ENCODE measurements around the gene MKKS. TPM values are rescaled to one million over a fixed set of nuclear protein-coding genes. Genes with fewer than 3 reads are reported as not detected.

Gene MKKS
- polyA plus RNA-seq, 1 of the 3 experiments (the other 2 are of a cell fraction): 10.1 TPM

DNA sequence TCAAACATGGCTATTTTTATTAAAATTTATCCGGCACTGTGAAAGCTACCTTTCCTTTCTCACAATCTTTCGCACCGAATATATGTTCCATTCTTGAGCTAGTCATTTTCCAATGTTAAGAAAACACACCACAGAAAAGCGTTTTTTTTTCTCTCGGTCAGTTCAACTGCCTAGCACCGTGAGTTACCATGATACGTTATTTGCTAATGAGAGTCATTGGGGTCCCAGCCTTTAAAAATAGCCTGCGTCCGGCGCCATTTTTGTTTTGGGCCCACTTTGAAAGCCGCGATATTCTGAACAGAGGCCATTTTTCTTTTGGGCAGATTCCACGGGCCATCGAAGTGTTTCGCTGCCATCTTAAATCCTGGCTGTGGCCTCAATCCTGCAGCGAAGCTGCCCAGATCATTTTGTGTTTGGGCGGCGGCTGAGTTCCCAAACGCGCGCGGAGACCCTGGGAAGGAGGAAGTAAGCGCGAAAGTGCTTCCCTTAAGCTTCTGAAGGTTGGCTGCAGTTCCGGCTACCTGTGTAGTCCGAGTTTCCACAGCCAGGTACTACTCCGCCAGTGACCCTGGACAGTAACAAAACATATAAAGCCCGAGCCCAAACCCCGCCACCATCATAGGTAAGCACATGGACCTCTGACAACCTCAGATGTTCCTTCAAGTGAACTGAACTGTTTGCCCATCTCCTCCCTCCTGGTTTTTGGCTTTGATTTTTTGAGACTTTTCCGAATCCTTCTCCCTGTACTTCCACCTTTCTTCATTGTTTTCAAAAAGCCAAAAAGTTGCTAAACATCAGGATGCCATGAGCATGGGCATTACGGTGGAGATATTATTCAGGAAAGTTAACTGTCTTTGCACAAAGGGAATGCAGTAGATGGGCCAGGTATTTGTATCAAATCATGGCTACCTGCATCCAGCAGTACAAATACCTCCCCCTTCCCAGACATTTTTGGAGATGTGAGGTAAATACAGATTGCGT is 1.1 kb upstream of the MKKS start, which contains the start of gene SLX4IP:
Gene SLX4IP (plus strand): TSS at position 474 of the 981 bp plus-strand sequence. CDS start 22,900 bp downstream, outside the sequence.
- ChIA-PET POLR2A (interaction anchor here (0.7 to 2.6 kb wide), 9 partner anchors 8 to 596 kb away, joined by 3 to 24 read pairs (median 3); partner anchors contain the start of gene SNAP25), CTCF (interaction anchor here (0.8 to 2.7 kb wide), 8 partner anchors 8 to 825 kb away, joined by 3 to 19 read pairs (median 4); no protein-coding TSS in a partner anchor)
- no peaks in the 10 kb centered on the region for H3K27me3 ChIP-seq (ENCODE audit: insufficient read depth)
- DNase-seq: peak; percentile 75
- H3K9me3 ChIP-seq: no peaks in the 10 kb centered on the region
- H3K79me2 ChIP-seq (ENCODE audit: insufficient read depth): peaks cover 69% of the 10 kb centered on the region
- peaks cover 6% of the 10 kb centered on the region for H3F3A ChIP-seq (replicated peaks; ENCODE audit: insufficient read depth)
- H2AFZ ChIP-seq (ENCODE audit: low read depth): peak within 1 kb of the TSS; percentile 81
- WGBS (ENCODE audit: low lambda C conversion rate): 2% methylated on average over 23 of the region's 32 CpGs
- H3K4me1 ChIP-seq (ENCODE audit: control insufficient read depth in 1 of 2, insufficient read depth in 2 of 2, low read depth in 1 of 2, low read length in 1 of 2): peaks cover 8 to 17% of the 10 kb centered on the region in 2 experiments; a peak in 3 of 4 replicates
- H3K36me3 ChIP-seq (replicated peaks in 1 of 2; ENCODE audit: control insufficient read depth in 1 of 2, insufficient read depth in 2 of 2, low read length in 1 of 2): peaks cover 0 to 17% of the 10 kb centered on the region in 2 experiments
- peak within 1 kb of the TSS; percentile 82 for H3K9ac ChIP-seq
- peak within 1 kb of the TSS; percentile 93 to 98 for H3K27ac ChIP-seq (ENCODE audit: low read depth in 2 of 2, low read length in 1 of 2)
- peak within 1 kb of the TSS; percentile 91 for H3K4me2 ChIP-seq
- H4K20me1 ChIP-seq (ENCODE audit: insufficient read depth): no peaks in the 10 kb centered on the region
- H3K4me3 ChIP-seq (ENCODE audit: low read depth in 2 of 2, low read length in 1 of 2): peak within 1 kb of the TSS; percentile 93 to 99
- H3K9me2 ChIP-seq: no peaks in the 10 kb centered on the region
- TF ChIP-seq GABPA (IDR thresholded peaks at IDR 0.05; ENCODE audit: low read depth) (peak; percentile 81), EP300 (IDR thresholded peaks at IDR 0.05; ENCODE audit: borderline replicate concordance in 1 of 2, low read depth in 1 of 2, low read length in 1 of 2) (no peak; a peak in 1 of 4 replicates), GATA2 (CRISPR knock-in tag; IDR thresholded peaks at IDR 0.05) (no peak), TCF12 (IDR thresholded peaks at IDR 0.05) (peak; percentile 51), NFIC (IDR thresholded peaks at IDR 0.05; ENCODE audit: borderline replicate concordance) (0 out of 2 replicates have a peak, but pooled peaks have one; percentile 20), RAD21 (IDR thresholded peaks at IDR 0.05; ENCODE audit: low read length) (no peak), TEAD4 (IDR thresholded peaks at IDR 0.05; ENCODE audit: borderline replicate concordance, insufficient read depth) (no peak), SMC3 (IDR thresholded peaks at IDR 0.05; ENCODE audit: low read depth, low read length) (no peak), FOXM1 (IDR thresholded peaks at IDR 0.05; ENCODE audit: low read depth) (peak; percentile 50; the same call in 1 of the 2 replicates), SIN3A (IDR thresholded peaks at IDR 0.05; ENCODE audit: borderline replicate concordance, low read depth, low read length) (peak; percentile 17; the same call in 1 of the 2 replicates), POLR2AphosphoS5 (IDR thresholded peaks at IDR 0.05; ENCODE audit: low read depth, low read length) (peak; percentile 75), RCOR1 (IDR thresholded peaks at IDR 0.05; ENCODE audit: low read length) (no peak), NRF1 (IDR thresholded peaks at IDR 0.05; ENCODE audit: low read depth, low read length) (no peak), FOSL2 (IDR thresholded peaks at IDR 0.05; ENCODE audit: borderline replicate concordance, low read depth) (no peak), MXI1 (IDR thresholded peaks at IDR 0.05; ENCODE audit: low read depth, low read length) (peak; percentile 61), RFX5 (IDR thresholded peaks at IDR 0.05; ENCODE audit: low read length) (0 out of 2 replicates have a peak, but pooled peaks have one; percentile 3), JUND (IDR thresholded peaks at IDR 0.05) (no peak), CHD2 (IDR thresholded peaks at IDR 0.05; ENCODE audit: low read length, partially characterized antibody) (peak; percentile 98)
- TF ChIP-seq, protein P1, sequence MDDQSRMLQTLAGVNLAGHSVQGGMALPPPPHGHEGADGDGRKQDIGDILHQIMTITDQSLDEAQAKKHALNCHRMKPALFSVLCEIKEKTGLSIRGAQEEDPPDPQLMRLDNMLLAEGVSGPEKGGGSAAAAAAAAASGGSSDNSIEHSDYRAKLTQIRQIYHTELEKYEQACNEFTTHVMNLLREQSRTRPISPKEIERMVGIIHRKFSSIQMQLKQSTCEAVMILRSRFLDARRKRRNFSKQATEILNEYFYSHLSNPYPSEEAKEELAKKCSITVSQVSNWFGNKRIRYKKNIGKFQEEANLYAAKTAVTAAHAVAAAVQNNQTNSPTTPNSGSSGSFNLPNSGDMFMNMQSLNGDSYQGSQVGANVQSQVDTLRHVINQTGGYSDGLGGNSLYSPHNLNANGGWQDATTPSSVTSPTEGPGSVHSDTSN (IDR thresholded peaks at IDR 0.05): no peak
- TF ChIP-seq, protein P2, sequence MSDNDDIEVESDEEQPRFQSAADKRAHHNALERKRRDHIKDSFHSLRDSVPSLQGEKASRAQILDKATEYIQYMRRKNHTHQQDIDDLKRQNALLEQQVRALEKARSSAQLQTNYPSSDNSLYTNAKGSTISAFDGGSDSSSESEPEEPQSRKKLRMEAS (IDR thresholded peaks at IDR 0.05; ENCODE audit: low read depth): peak; percentile 78
- TF ChIP-seq, protein P3, sequence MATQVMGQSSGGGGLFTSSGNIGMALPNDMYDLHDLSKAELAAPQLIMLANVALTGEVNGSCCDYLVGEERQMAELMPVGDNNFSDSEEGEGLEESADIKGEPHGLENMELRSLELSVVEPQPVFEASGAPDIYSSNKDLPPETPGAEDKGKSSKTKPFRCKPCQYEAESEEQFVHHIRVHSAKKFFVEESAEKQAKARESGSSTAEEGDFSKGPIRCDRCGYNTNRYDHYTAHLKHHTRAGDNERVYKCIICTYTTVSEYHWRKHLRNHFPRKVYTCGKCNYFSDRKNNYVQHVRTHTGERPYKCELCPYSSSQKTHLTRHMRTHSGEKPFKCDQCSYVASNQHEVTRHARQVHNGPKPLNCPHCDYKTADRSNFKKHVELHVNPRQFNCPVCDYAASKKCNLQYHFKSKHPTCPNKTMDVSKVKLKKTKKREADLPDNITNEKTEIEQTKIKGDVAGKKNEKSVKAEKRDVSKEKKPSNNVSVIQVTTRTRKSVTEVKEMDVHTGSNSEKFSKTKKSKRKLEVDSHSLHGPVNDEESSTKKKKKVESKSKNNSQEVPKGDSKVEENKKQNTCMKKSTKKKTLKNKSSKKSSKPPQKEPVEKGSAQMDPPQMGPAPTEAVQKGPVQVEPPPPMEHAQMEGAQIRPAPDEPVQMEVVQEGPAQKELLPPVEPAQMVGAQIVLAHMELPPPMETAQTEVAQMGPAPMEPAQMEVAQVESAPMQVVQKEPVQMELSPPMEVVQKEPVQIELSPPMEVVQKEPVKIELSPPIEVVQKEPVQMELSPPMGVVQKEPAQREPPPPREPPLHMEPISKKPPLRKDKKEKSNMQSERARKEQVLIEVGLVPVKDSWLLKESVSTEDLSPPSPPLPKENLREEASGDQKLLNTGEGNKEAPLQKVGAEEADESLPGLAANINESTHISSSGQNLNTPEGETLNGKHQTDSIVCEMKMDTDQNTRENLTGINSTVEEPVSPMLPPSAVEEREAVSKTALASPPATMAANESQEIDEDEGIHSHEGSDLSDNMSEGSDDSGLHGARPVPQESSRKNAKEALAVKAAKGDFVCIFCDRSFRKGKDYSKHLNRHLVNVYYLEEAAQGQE (IDR thresholded peaks at IDR 0.05; ENCODE audit: low read depth, low read length): no peak
- TF ChIP-seq, protein P4, sequence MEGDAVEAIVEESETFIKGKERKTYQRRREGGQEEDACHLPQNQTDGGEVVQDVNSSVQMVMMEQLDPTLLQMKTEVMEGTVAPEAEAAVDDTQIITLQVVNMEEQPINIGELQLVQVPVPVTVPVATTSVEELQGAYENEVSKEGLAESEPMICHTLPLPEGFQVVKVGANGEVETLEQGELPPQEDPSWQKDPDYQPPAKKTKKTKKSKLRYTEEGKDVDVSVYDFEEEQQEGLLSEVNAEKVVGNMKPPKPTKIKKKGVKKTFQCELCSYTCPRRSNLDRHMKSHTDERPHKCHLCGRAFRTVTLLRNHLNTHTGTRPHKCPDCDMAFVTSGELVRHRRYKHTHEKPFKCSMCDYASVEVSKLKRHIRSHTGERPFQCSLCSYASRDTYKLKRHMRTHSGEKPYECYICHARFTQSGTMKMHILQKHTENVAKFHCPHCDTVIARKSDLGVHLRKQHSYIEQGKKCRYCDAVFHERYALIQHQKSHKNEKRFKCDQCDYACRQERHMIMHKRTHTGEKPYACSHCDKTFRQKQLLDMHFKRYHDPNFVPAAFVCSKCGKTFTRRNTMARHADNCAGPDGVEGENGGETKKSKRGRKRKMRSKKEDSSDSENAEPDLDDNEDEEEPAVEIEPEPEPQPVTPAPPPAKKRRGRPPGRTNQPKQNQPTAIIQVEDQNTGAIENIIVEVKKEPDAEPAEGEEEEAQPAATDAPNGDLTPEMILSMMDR (IDR thresholded peaks at IDR 0.05): no peak
- TF ChIP-seq, protein P5, sequence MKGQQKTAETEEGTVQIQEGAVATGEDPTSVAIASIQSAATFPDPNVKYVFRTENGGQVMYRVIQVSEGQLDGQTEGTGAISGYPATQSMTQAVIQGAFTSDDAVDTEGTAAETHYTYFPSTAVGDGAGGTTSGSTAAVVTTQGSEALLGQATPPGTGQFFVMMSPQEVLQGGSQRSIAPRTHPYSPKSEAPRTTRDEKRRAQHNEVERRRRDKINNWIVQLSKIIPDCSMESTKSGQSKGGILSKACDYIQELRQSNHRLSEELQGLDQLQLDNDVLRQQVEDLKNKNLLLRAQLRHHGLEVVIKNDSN (IDR thresholded peaks at IDR 0.05; ENCODE audit: borderline replicate concordance, low read depth): no peak
